ENCODE measurements around the gene ARFGEF2.
"Not testable (repeated sequence)": the region's sequence is repeated elsewhere in the genome, so short reads cannot be mapped to it uniquely, and the experiment has no call there.

ARFGEF2 gene

GRCh38 chr20:49009899-49010631 lies 88.6 kb downstream of the ARFGEF2 start:
- no peak for DNase-seq (ENCODE audit: extremely low read depth, low read depth)

GRCh38 chr20:49024220-49024619 lies 102.7 kb downstream of the ARFGEF2 start:
- no peak for TF ChIP-seq CTCF (IDR thresholded peaks at IDR 0.05; ENCODE audit: low read depth, low read length)
- DNase-seq (ENCODE audit: extremely low read depth, low read depth): no peak

More at GRCh38 chr20:49009899-49010631, 88.6 kb downstream of the ARFGEF2 start:
- TF ChIP-seq CTCF (IDR thresholded peaks at IDR 0.05; ENCODE audit: low read depth, low read length): no peak

GRCh38 chr20:49028177-49028576 lies 106.7 kb downstream of the ARFGEF2 start:
- DNase-seq (ENCODE audit: extremely low read depth, low read depth): not testable (repeated sequence)

GRCh38 chr20:49028684-49029083 lies 107.2 kb downstream of the ARFGEF2 start:
- TF ChIP-seq CTCF (IDR thresholded peaks at IDR 0.05; ENCODE audit: low read depth, low read length): peak; percentile 50
- no peak for DNase-seq (ENCODE audit: extremely low read depth, low read depth)

GRCh38 chr20:49029203-49029602 lies 107.7 kb downstream of the ARFGEF2 start:
- no peak for TF ChIP-seq CTCF (IDR thresholded peaks at IDR 0.05; ENCODE audit: low read depth, low read length)
- no peak for DNase-seq (ENCODE audit: extremely low read depth, low read depth)

GRCh38 chr20:49030954-49031619 lies 109.6 kb downstream of the ARFGEF2 start:
- no peak for DNase-seq (ENCODE audit: extremely low read depth, low read depth)
- no peak for TF ChIP-seq CTCF (IDR thresholded peaks at IDR 0.05; ENCODE audit: low read depth, low read length)

- no peak for DNase-seq (ENCODE audit: extremely low read depth, low read depth)
- TF ChIP-seq CTCF (IDR thresholded peaks at IDR 0.05; ENCODE audit: low read depth, low read length): no peak
These were observed 110.9 kb downstream of the ARFGEF2 start for GRCh38 chr20:49032455-49032854.
